Smooth muscle cell (in vitro differentiated cells): ENCODE data around the gene TIGD1. TPM values are rescaled to one million over a fixed set of nuclear protein-coding genes. Genes with fewer than 3 reads are reported as not detected.
A peak's percentile ranks its signal among the peaks of the same experiment; 100 is the strongest.

Experiments used
- DNase-seq: peaks from one replicate; lab custom pipeline; 2025; ENCODE audit not compliant: unreplicated experiment; lab: John Stamatoyannopoulos, UW
- H2AFZ ChIP-seq: fragments of 200-600 bp; sonication (generic); 2 replicates; pipeline ENCODE4 v1.6.0; 2016; ENCODE audit warnings: antibody characterized with exemption, low read depth, mild to moderate bottlenecking
- H3F3A ChIP-seq: fragments of 200-600 bp; sonication (generic); 2 replicates; pipeline ENCODE4 v1.6.0; 2017; ENCODE audit warnings: antibody characterized with exemption, low read depth
- H3K27ac ChIP-seq: fragments of 200-600 bp; sonication (generic); 2 replicates; pipeline ENCODE4 v1.5.1; 2016; ENCODE audit warnings: low read depth, mild to moderate bottlenecking
- H3K27me3 ChIP-seq: fragments of 200-600 bp; sonication (generic); 2 replicates; pipeline ENCODE4 v1.6.1; 2016; ENCODE audit warnings: low read depth, mild to moderate bottlenecking
- H3K36me3 ChIP-seq: fragments of 200-600 bp; sonication (generic); 2 replicates; pipeline ENCODE4 v1.5.1; 2016; ENCODE audit warnings: low read depth
- H3K4me1 ChIP-seq: fragments of 200-600 bp; sonication (generic); 2 replicates; pipeline ENCODE4 v1.5.1; 2016; ENCODE audit warnings: low read depth
- H3K4me2 ChIP-seq: fragments of 200-600 bp; sonication (generic); 2 replicates; pipeline ENCODE4 v1.6.0; 2016; ENCODE audit warnings: mild to moderate bottlenecking
- H3K4me3 ChIP-seq: fragments of 200-600 bp; sonication (generic); 2 replicates; pipeline ENCODE4 v1.5.1; 2016; ENCODE audit warnings: mild to moderate bottlenecking
- H3K79me2 ChIP-seq: fragments of 200-600 bp; sonication (generic); 2 replicates; pipeline ENCODE4 v1.6.0; 2016; ENCODE audit warnings: low read depth, mild to moderate bottlenecking
- H3K9ac ChIP-seq: fragments of 200-600 bp; sonication (generic); 2 replicates; pipeline ENCODE4 v1.6.0; 2016; ENCODE audit warnings: low read depth
- H3K9me3 ChIP-seq: fragments of 200-600 bp; sonication (generic); replicated peaks from 2 replicates; pipeline ENCODE4 v1.5.1; 2016; ENCODE audit warnings: low read depth
- H4K20me1 ChIP-seq: fragments of 200-600 bp; sonication (generic); 2 replicates; pipeline ENCODE4 v1.6.0; 2016; ENCODE audit warnings: low read depth
- CTCF ChIP-seq: fragments of 200-600 bp; sonication (generic); IDR thresholded peaks from 2 replicates; pipeline ENCODE4 v1.5.1; 2017; ENCODE audit warnings: borderline replicate concordance, mild to moderate bottlenecking, antibody characterized with exemption; ENCODE audit not compliant: insufficient read depth, poor library complexity, severe bottlenecking
- WGBS: methylation state at CpG from one replicate; pipeline ENCODE4 v1.1.7; 2016; ENCODE audit warnings: low lambda C conversion rate; 5-methylcytosine and 5-hydroxymethylcytosine counted together
- polyA plus RNA-seq: library from polyadenylated mRNA; unstranded; fragments of >200 nt; fragmentation: Nextera tagmentation; extraction: Ambion mirVana; gene quantifications from 2 replicates; pipeline ENCODE4 v1.2.1, GENCODE V29; 2016
- total RNA-seq: library from RNA; depleted of rRNA; stranded (reverse); fragments of >200 nt; gene quantifications from 2 replicates; pipeline ENCODE4 v1.2.3, GENCODE V29; 2014

TIGD1 gene
- total and polyA plus RNA-seq, 2 experiments from 2014 or later, result 2.9 to 8.1 TPM

GRCh38 chr2:232540441-232541041 lies 9.8 kb downstream of the TIGD1 start:
- Histone ChIP-seq H3K36me3 (no peaks in the 10 kb centered on the region), H3K4me2 (no peak overlapping the region), H3K79me2 (no peaks in the 10 kb centered on the region), H3K4me1 (peaks cover 6% of the 10 kb centered on the region), H3K9me3 (no peaks in the 10 kb centered on the region), H3K27ac (no peak overlapping the region), H3F3A (no peaks in the 10 kb centered on the region), H3K27me3 (no peaks in the 10 kb centered on the region), H2AFZ (no peak overlapping the region), H3K9ac (no peak overlapping the region), H3K4me3 (no peak overlapping the region), H4K20me1 (peaks cover 3% of the 10 kb centered on the region)
- no peak for TF ChIP-seq CTCF
- DNase-seq, result no peak
- WGBS, result 97% methylated on average over 17 of the region's 17 CpGs

- 83% methylated on average over 23 of the region's 23 CpGs for WGBS
- H3K27me3 ChIP-seq, result no peaks in the 10 kb centered on the region
- no peaks in the 10 kb centered on the region for H3F3A ChIP-seq
- no peak within 1 kb of the TSS for H3K9ac ChIP-seq
- H3K27ac ChIP-seq, result no peak within 1 kb of the TSS
- H3K79me2 ChIP-seq, result no peaks in the 10 kb centered on the region
- H3K9me3 ChIP-seq, result no peaks in the 10 kb centered on the region
- no peak for DNase-seq
- H2AFZ ChIP-seq, result no peak within 1 kb of the TSS
- H3K4me1 ChIP-seq, result peaks cover 6% of the 10 kb centered on the region
- no peak within 1 kb of the TSS for H3K4me3 ChIP-seq
- H4K20me1 ChIP-seq, result no peaks in the 10 kb centered on the region
- no peaks in the 10 kb centered on the region for H3K36me3 ChIP-seq
- H3K4me2 ChIP-seq, result peak within 1 kb of the TSS; percentile 6
- TF ChIP-seq CTCF, result no peak
Measured at GRCh38 chr2:232539298-232540231, 10.8 kb downstream of the TIGD1 start, which contains the start of gene CHRNG. Gene CHRNG (plus strand): TSS chr2:232539692. CDS start chr2:232539748, 56 bp downstream.

- no peaks in the 10 kb centered on the region for H3K36me3 ChIP-seq
- no peak for DNase-seq
Measured at GRCh38 chr2:232538671-232539070, 11.7 kb downstream of the TIGD1 start.

More at GRCh38 chr2:232538671-232539070, 11.7 kb downstream of the TIGD1 start:
- Histone ChIP-seq H3F3A (no peaks in the 10 kb centered on the region), H3K4me3 (no peak overlapping the region), H3K79me2 (no peaks in the 10 kb centered on the region), H3K9ac (no peak overlapping the region), H3K27ac (no peak overlapping the region), H3K27me3 (no peaks in the 10 kb centered on the region), H4K20me1 (no peaks in the 10 kb centered on the region), H3K9me3 (no peaks in the 10 kb centered on the region), H3K4me2 (no peak overlapping the region), H3K4me1 (peaks cover 6% of the 10 kb centered on the region), H2AFZ (no peak overlapping the region)
- WGBS, result 100% methylated on average over 1 of the region's 4 CpGs
- no peak for TF ChIP-seq CTCF
